ENCODE measurements around the gene ATP9A. TPM values are rescaled to one million over a fixed set of nuclear protein-coding genes. Genes with fewer than 3 reads are reported as not detected.

Gene ATP9A
- total and polyA plus RNA-seq, 2 of the 4 experiments (the other 2 are of a cell fraction), result 10.6 to 22.4 TPM

DNA sequence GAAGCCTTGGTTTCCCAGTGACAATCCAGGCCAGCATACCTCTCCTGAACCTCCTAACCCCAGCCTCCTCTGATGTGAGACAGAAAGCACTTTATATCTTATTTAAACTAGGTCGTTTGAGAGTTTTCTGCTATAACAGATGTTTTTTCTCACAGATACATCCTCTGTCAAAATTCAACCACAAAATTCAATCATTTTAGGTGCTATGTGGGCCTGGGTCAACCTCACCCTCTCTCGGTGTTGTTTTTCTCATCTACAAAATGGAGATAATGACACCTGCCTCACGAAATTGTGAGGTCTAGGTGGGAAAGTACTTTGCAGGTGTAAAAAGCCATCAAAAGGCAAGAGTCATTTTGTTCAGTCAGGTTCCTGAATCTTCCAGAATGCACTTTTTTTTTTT lies 179.4 kb downstream of the ATP9A start:
- H2AFZ ChIP-seq (replicated peaks; ENCODE audit: low read length, poor library complexity), result no peak overlapping the region
- no peak overlapping the region for H3K27ac ChIP-seq (ENCODE audit: insufficient read depth, low read length)
- in situ Hi-C loops (cut with MboI; ENCODE audit: low sequenced_read_pairs) (no loop called here), intact Hi-C loops (cut with micrococcal nuclease) (no loop called here), dilution Hi-C loops (cut with HindIII; ENCODE audit: low sequenced_read_pairs, unreplicated experiment) (loop anchor here (25.0 kb wide), 1 partner anchor 176 kb away; no protein-coding TSS in a partner anchor)
- no peak overlapping the region for H2BK20ac ChIP-seq (ENCODE audit: low read depth, low read length)
- TF ChIP-seq FOS (IDR thresholded peaks at IDR 0.05; ENCODE audit: low read depth, low read length), result no peak
- no peak for TF ChIP-seq MXI1 (IDR thresholded peaks at IDR 0.05; ENCODE audit: borderline replicate concordance, low read depth, low read length)
- TF ChIP-seq, protein P1, sequence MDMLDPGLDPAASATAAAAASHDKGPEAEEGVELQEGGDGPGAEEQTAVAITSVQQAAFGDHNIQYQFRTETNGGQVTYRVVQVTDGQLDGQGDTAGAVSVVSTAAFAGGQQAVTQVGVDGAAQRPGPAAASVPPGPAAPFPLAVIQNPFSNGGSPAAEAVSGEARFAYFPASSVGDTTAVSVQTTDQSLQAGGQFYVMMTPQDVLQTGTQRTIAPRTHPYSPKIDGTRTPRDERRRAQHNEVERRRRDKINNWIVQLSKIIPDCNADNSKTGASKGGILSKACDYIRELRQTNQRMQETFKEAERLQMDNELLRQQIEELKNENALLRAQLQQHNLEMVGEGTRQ (IDR thresholded peaks at IDR 0.05; ENCODE audit: low read depth, low read length), result no peak
- no peak for TF ChIP-seq CHD1 (IDR thresholded peaks at IDR 0.05; ENCODE audit: low read depth, low read length)
- TF ChIP-seq POLR2A (IDR thresholded peaks at IDR 0.05; ENCODE audit: low read depth, low read length), result no peak
- no peak for TF ChIP-seq RAD21 (IDR thresholded peaks at IDR 0.05; ENCODE audit: low read length)
- no peak for TF ChIP-seq RCOR1 (IDR thresholded peaks at IDR 0.05; ENCODE audit: insufficient replicate concordance, low read length)
- no peak for TF ChIP-seq MAZ (IDR thresholded peaks at IDR 0.05; ENCODE audit: borderline replicate concordance, low read depth, low read length)
- no peak for TF ChIP-seq RFX5 (IDR thresholded peaks at IDR 0.05; ENCODE audit: low read depth, low read length)
- TF ChIP-seq, protein P2, sequence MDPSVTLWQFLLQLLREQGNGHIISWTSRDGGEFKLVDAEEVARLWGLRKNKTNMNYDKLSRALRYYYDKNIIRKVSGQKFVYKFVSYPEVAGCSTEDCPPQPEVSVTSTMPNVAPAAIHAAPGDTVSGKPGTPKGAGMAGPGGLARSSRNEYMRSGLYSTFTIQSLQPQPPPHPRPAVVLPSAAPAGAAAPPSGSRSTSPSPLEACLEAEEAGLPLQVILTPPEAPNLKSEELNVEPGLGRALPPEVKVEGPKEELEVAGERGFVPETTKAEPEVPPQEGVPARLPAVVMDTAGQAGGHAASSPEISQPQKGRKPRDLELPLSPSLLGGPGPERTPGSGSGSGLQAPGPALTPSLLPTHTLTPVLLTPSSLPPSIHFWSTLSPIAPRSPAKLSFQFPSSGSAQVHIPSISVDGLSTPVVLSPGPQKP (IDR thresholded peaks at IDR 0.05; ENCODE audit: borderline replicate concordance, low read depth, low read length), result no peak
- TF ChIP-seq CEBPB (IDR thresholded peaks at IDR 0.05; ENCODE audit: low read depth, low read length), result no peak
- TF ChIP-seq BHLHE40 (IDR thresholded peaks at IDR 0.05; ENCODE audit: low read depth, low read length), result no peak
- H4K91ac ChIP-seq (ENCODE audit: insufficient read depth, low read depth, low read length), result no peak overlapping the region
- no peaks in the 10 kb centered on the region for H3K79me1 ChIP-seq (ENCODE audit: low read depth in 1 of 2, low read length in 2 of 2)
- H3K27me3 ChIP-seq (ENCODE audit: control insufficient read depth, insufficient read depth, low read length), result no peaks in the 10 kb centered on the region
- H2BK120ac ChIP-seq (ENCODE audit: low read depth, low read length), result no peak overlapping the region
- DNase-seq (no peak), ATAC-seq (ENCODE audit: low read depth) (no peak)
- no peak overlapping the region for H2AK9ac ChIP-seq (replicated peaks; ENCODE audit: low read depth, low read length, poor library complexity)
- H4K5ac ChIP-seq (ENCODE audit: low read depth, low read length), result no peak overlapping the region
- no peaks in the 10 kb centered on the region for H3K36me3 ChIP-seq (ENCODE audit: control insufficient read depth, insufficient read depth, low read length)
- no peaks in the 10 kb centered on the region for H3K9me3 ChIP-seq (ENCODE audit: control insufficient read depth, insufficient read depth, low read length)
- CTCF ChIA-PET, result interaction anchor here (0.6 kb wide), 1 partner anchor 192 kb away, joined by 3 read pairs; no protein-coding TSS in a partner anchor
- H3K18ac ChIP-seq (ENCODE audit: low read depth, low read length), result no peak overlapping the region
- WGBS, 2 experiments (ENCODE audit: extremely low coverage in 2 of 2, insufficient read length in 1 of 2), result no CpG with 5 or more reads among the region's 3 CpGs
- no peak overlapping the region for H2AK5ac ChIP-seq (ENCODE audit: low read depth, low read length)
- no peak overlapping the region for H3K4me3 ChIP-seq (ENCODE audit: insufficient read depth, low read depth, low read length)
- peaks cover 3% of the 10 kb centered on the region; the same call in 1 of the 2 replicates for H3K4me1 ChIP-seq (ENCODE audit: control insufficient read depth, insufficient read depth, low read length)
- H3K56ac ChIP-seq (ENCODE audit: extremely low read depth, insufficient read depth, low read length), result no peak overlapping the region
- no peak overlapping the region for H3K14ac ChIP-seq (replicated peaks; ENCODE audit: low read depth, low read length)
- no peak overlapping the region for H2BK15ac ChIP-seq (ENCODE audit: low read depth, low read length)
- no TSS peak for BruUV-seq (replicated peaks)
- H3K4ac ChIP-seq (ENCODE audit: low read depth, low read length), result no peak overlapping the region
- H4K8ac ChIP-seq (ENCODE audit: low read depth in 2 of 2, low read length in 2 of 2), result no peak overlapping the region
- H2BK5ac ChIP-seq (ENCODE audit: low read depth, low read length, poor library complexity, severe bottlenecking), result no peak overlapping the region
- no peaks in the 10 kb centered on the region for H4K20me1 ChIP-seq (ENCODE audit: insufficient read depth, low read length)
- no peaks in the 10 kb centered on the region; the same call in none of the 2 replicates for H3K9me1 ChIP-seq (ENCODE audit: insufficient read depth, low read length)
- no peak overlapping the region for H3K23ac ChIP-seq (ENCODE audit: low read depth, low read length)
- POLR2A ChIA-PET (ENCODE audit: unreplicated experiment), result no interaction called here
- no peak overlapping the region for H3K9ac ChIP-seq (ENCODE audit: low read depth, low read length)
- no peak overlapping the region for H3K4me2 ChIP-seq (ENCODE audit: low read depth, low read length)
